ENCODE data around the gene NUP93. TPM values are rescaled to one million over a fixed set of nuclear protein-coding genes. Genes with fewer than 3 reads are reported as not detected.

NUP93 gene
- total RNA-seq, 3 donors from 2014 or later: 29.4 to 48.8 (median 32.6) TPM

GRCh38 chr16:56892705-56893104, 162.8 kb downstream of the NUP93 start:
- Histone ChIP-seq H3K27me3 (no peaks in the 10 kb centered on the region), H3K4me1 (no peaks in the 10 kb centered on the region), H3K36me3 (no peaks in the 10 kb centered on the region), H3K4me3 (no peak overlapping the region), H3K9me3 (no peaks in the 10 kb centered on the region), H3K27ac (no peak overlapping the region)
- intact Hi-C loops (cut with DNase I; ENCODE audit: low total_unique reads): no loop called here
- TF ChIP-seq POLR2A (IDR thresholded peaks at IDR 0.05) (no peak), POLR2AphosphoS5 (IDR thresholded peaks at IDR 0.05) (no peak)
- TF ChIP-seq, protein P1, sequence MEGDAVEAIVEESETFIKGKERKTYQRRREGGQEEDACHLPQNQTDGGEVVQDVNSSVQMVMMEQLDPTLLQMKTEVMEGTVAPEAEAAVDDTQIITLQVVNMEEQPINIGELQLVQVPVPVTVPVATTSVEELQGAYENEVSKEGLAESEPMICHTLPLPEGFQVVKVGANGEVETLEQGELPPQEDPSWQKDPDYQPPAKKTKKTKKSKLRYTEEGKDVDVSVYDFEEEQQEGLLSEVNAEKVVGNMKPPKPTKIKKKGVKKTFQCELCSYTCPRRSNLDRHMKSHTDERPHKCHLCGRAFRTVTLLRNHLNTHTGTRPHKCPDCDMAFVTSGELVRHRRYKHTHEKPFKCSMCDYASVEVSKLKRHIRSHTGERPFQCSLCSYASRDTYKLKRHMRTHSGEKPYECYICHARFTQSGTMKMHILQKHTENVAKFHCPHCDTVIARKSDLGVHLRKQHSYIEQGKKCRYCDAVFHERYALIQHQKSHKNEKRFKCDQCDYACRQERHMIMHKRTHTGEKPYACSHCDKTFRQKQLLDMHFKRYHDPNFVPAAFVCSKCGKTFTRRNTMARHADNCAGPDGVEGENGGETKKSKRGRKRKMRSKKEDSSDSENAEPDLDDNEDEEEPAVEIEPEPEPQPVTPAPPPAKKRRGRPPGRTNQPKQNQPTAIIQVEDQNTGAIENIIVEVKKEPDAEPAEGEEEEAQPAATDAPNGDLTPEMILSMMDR (IDR thresholded peaks at IDR 0.05): no peak
- no peak for DNase-seq (ENCODE audit: low spot score in 2 of 2)

GRCh38 chr16:56894331-56894917, 164.5 kb downstream of the NUP93 start:
- Histone ChIP-seq H3K27me3 (no peaks in the 10 kb centered on the region), H3K27ac (no peak overlapping the region), H3K36me3 (no peaks in the 10 kb centered on the region), H3K4me3 (no peak overlapping the region), H3K9me3 (no peaks in the 10 kb centered on the region), H3K4me1 (no peaks in the 10 kb centered on the region)
- TF ChIP-seq, protein P1 (IDR thresholded peaks at IDR 0.05): no peak
- TF ChIP-seq POLR2AphosphoS5 (IDR thresholded peaks at IDR 0.05): no peak
- DNase-seq (ENCODE audit: low spot score in 2 of 2): no peak
- intact Hi-C loops (cut with DNase I; ENCODE audit: low total_unique reads): no loop called here

GRCh38 chr16:56895813-56896212, 165.9 kb downstream of the NUP93 start:
- Histone ChIP-seq H3K4me3 (no peak overlapping the region), H3K27ac (no peak overlapping the region), H3K4me1 (no peaks in the 10 kb centered on the region), H3K36me3 (no peaks in the 10 kb centered on the region), H3K9me3 (no peaks in the 10 kb centered on the region), H3K27me3 (no peaks in the 10 kb centered on the region)
- intact Hi-C loops (cut with DNase I; ENCODE audit: low total_unique reads): no loop called here
- TF ChIP-seq POLR2AphosphoS5 (IDR thresholded peaks at IDR 0.05) (no peak), POLR2A (IDR thresholded peaks at IDR 0.05) (no peak)
- TF ChIP-seq, protein P1 (IDR thresholded peaks at IDR 0.05): no peak
- DNase-seq (ENCODE audit: low spot score in 2 of 2): no peak

GRCh38 chr16:56896244-56896643, 166.3 kb downstream of the NUP93 start:
- H3K9me3 ChIP-seq: no peaks in the 10 kb centered on the region
- no peak overlapping the region for H3K27ac ChIP-seq
- H3K4me1 ChIP-seq: no peaks in the 10 kb centered on the region
- H3K27me3 ChIP-seq: no peaks in the 10 kb centered on the region
- H3K36me3 ChIP-seq: no peaks in the 10 kb centered on the region
- TF ChIP-seq POLR2AphosphoS5 (IDR thresholded peaks at IDR 0.05) (no peak), POLR2A (IDR thresholded peaks at IDR 0.05) (no peak)
- TF ChIP-seq, protein P1 (IDR thresholded peaks at IDR 0.05): no peak
- no peak overlapping the region for H3K4me3 ChIP-seq
- intact Hi-C loops (cut with DNase I; ENCODE audit: low total_unique reads): no loop called here
- DNase-seq (ENCODE audit: low spot score in 2 of 2): no peak

DNA sequence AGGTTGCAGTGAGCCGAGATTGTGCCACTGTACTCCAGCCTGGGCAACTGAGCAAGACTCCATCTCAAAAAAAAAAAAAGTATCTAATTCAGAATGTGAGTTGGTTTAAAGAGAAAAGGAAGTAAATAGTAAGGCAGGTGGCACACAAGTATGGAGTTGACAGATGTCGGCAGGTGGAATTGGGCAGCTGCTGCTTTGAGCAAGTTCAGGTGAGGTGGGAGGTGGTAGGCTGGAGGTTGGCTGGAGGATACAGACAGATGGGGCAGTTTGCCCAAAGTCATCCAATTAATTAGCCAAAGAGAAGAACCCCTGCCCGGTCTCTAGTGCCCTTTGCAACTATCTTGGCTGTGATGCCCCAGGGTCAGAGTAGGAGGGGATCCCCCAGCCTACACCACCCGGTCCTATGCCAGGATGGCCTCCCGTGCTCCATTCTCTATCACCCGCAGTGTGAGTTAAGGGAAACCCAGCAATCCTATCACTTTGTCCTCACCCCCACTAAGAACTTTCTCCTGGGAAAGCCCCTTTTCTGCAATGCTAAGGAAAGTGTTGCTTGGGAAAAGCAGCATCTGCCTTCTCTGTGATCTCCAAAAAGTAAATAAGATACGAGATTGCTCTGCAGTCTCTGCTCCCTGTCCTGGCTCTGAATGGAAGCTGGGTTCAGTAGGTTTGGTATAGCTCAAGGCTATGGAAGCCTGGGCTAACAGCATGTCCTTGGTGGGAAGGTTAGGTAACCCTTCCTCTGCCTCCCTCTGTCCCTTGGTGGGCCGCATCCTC, 167.3 kb downstream of the NUP93 start:
- no peak for DNase-seq (ENCODE audit: low spot score in 2 of 2)
- no peaks in the 10 kb centered on the region for H3K9me3 ChIP-seq
- no peaks in the 10 kb centered on the region for H3K27me3 ChIP-seq
- TF ChIP-seq POLR2AphosphoS5 (IDR thresholded peaks at IDR 0.05): no peak
- TF ChIP-seq POLR2A (IDR thresholded peaks at IDR 0.05): no peak
- TF ChIP-seq, protein P1 (IDR thresholded peaks at IDR 0.05): no peak
- intact Hi-C loops (cut with DNase I; ENCODE audit: low total_unique reads): no loop called here
- no peaks in the 10 kb centered on the region for H3K4me1 ChIP-seq
- no peaks in the 10 kb centered on the region for H3K36me3 ChIP-seq
- no peak overlapping the region for H3K4me3 ChIP-seq
- no peak overlapping the region for H3K27ac ChIP-seq
